Loucy (cell line): ENCODE measurements around the gene NET1.

Experiments
- CTCF ChIP-seq: fragments of 200-600 bp; sonication (generic); conservative IDR thresholded peaks from 2 replicates; pipeline ENCODE4 v1.5.1; 2014; ENCODE audit warnings: mild to moderate bottlenecking, antibody characterized with exemption, low read length
- EZH2phosphoT487 ChIP-seq: fragments of 200-600 bp; IDR thresholded peaks from 2 replicates; pipeline ENCODE4 v1.6.1; 2018; ENCODE audit warnings: antibody characterized with exemption, mild to moderate bottlenecking, moderate library complexity, borderline replicate concordance

GRCh38 chr10:5428133-5428532, 15.8 kb downstream of the NET1 start:
- TF ChIP-seq CTCF (no peak), EZH2phosphoT487 (no peak)
